CD8-positive, alpha-beta memory T cell (primary cell): ENCODE results near the gene SH2D1A. TPM values are rescaled to one million over a fixed set of nuclear protein-coding genes. Genes with fewer than 3 reads are reported as not detected.
"Not testable (repeated sequence)": the region's sequence is repeated elsewhere in the genome, so short reads cannot be mapped to it uniquely, and the experiment has no call there.

Experiments used
- CTCF ChIA-PET: fragments of 350-600 bp; sonication (Branson Sonifier 250); formaldehyde crosslinking; loops from one replicate; lab custom pipeline; 2021; ENCODE audit warnings: antibody characterized with exemption; lab: Charles Lee
- POLR2A ChIA-PET: fragments of 350-600 bp; sonication (Branson Sonifier 250); formaldehyde crosslinking; loops from one replicate; lab custom pipeline; 2021; ENCODE audit warnings: antibody characterized with exemption; lab: Charles Lee
- DNase-seq, 5 donors: peaks; one replicate each; pipeline versions ENCODE4 v3.0.0 to v3.0.0-alpha.2; 2020 to 2022; ENCODE audit warnings: mixed read lengths in 1 of 5
- H3K27ac ChIP-seq: one replicate; pipeline ENCODE4 v1.7.0; 2013; ENCODE audit warnings: low read depth, mild to moderate bottlenecking, low read length, moderate library complexity
- H3K27me3 ChIP-seq: 2 replicates; pipeline ENCODE4 v1.7.0; 2013; ENCODE audit warnings: low read length, mild to moderate bottlenecking; ENCODE audit not compliant: insufficient read depth, poor library complexity, severe bottlenecking
- H3K36me3 ChIP-seq: 2 replicates; pipeline ENCODE4 v1.7.0; 2013; ENCODE audit warnings: mild to moderate bottlenecking, low read length, moderate library complexity; ENCODE audit not compliant: insufficient read depth
- H3K4me1 ChIP-seq: 2 replicates; pipeline ENCODE4 v1.7.0; 2013; ENCODE audit warnings: mild to moderate bottlenecking, low read length, moderate library complexity; ENCODE audit not compliant: insufficient read depth
- H3K4me3 ChIP-seq: 2 replicates; pipeline ENCODE4 v1.7.0; 2013; ENCODE audit warnings: mild to moderate bottlenecking, low read length
- H3K9me3 ChIP-seq: 2 replicates; pipeline ENCODE4 v1.7.0; 2013; ENCODE audit warnings: mild to moderate bottlenecking, low read length
- H3K27ac Mint-ChIP-seq, 8 donors: one replicate each; pipeline ENCODE4 v1.8.0; 2020 to 2021; ENCODE audit warnings: mixed read lengths in 8 of 8, mild to moderate bottlenecking in 6 of 8, inconsistent platforms in 3 of 8, moderate library complexity in 3 of 8
- H3K27me3 Mint-ChIP-seq, 2 donors: one replicate each; pipeline ENCODE4 v1.8.0; 2020 to 2021; ENCODE audit warnings: mixed read lengths in 2 of 2, mild to moderate bottlenecking in 1 of 2, moderate library complexity in 1 of 2
- H3K36me3 Mint-ChIP-seq, 3 donors: one replicate each; pipeline ENCODE4 v1.8.0; 2020 to 2021; ENCODE audit warnings: mixed read lengths in 3 of 3, inconsistent platforms in 1 of 3, mild to moderate bottlenecking in 1 of 3
- H3K4me1 Mint-ChIP-seq, 3 donors: one replicate each; pipeline ENCODE4 v1.8.0; 2020 to 2021; ENCODE audit warnings: mixed read lengths in 3 of 3, inconsistent platforms in 1 of 3, mild to moderate bottlenecking in 1 of 3
- H3K4me3 Mint-ChIP-seq, 7 donors: one replicate each; pipeline ENCODE4 v1.8.0; 2020 to 2021; ENCODE audit warnings: mixed read lengths in 7 of 7, mild to moderate bottlenecking in 6 of 7, moderate library complexity in 4 of 7, inconsistent platforms in 2 of 7
- H3K9me3 Mint-ChIP-seq, 5 donors: one replicate each; pipeline ENCODE4 v1.8.0; 2020 to 2022; ENCODE audit warnings: mixed read lengths in 5 of 5, mild to moderate bottlenecking in 3 of 5, moderate library complexity in 2 of 5, inconsistent platforms in 1 of 5
- polyA plus RNA-seq: library from polyadenylated mRNA; unstranded; fragments of 300-500 nt; fragmentation: Illumina TruSeq; gene quantifications from one replicate; pipeline ENCODE4 v1.2.3, GENCODE V29; 2021
- total RNA-seq, 2 experiments: library from RNA; stranded (reverse); gene quantifications; one replicate each; pipeline ENCODE4 v1.2.3, GENCODE V29; 2021

SH2D1A gene
- total and polyA plus RNA-seq, 3 experiments from 2014 or later: 90.2 to 151 (median 94.6) TPM

- H3K27ac ChIP-seq: no peak overlapping the region
- peak; percentile 14 to 62 (median 37) for DNase-seq
- Mint-ChIP-seq H3K27ac (no peak overlapping the region), H3K4me3 (no peak overlapping the region), H3K4me1 (peaks cover 4 to 6% (median 5%) of the 10 kb centered on the region in 3 donors), H3K36me3 (peaks cover 0 to 6% (median 0%) of the 10 kb centered on the region in 3 donors), H3K9me3 (peaks cover 0 to 2% (median 0%) of the 10 kb centered on the region in 5 donors), H3K27me3 (peaks cover 0 to 1% of the 10 kb centered on the region in 2 donors)
- no peaks in the 10 kb centered on the region for H3K9me3 ChIP-seq
- no peak overlapping the region for H3K4me3 ChIP-seq
- ChIA-PET POLR2A (no interaction called here), CTCF (interaction anchor here (0.6 to 1.8 kb wide), 5 partner anchors 8 to 917 kb away, joined by 3 to 5 read pairs (median 3); no protein-coding TSS in a partner anchor)
- no peaks in the 10 kb centered on the region for H3K4me1 ChIP-seq
- no peaks in the 10 kb centered on the region for H3K36me3 ChIP-seq
- H3K27me3 ChIP-seq: no peaks in the 10 kb centered on the region
These were observed 60.1 kb downstream of the SH2D1A start for GRCh38 chrX:124406294-124407014.

- H3K9me3 Mint-ChIP-seq: peaks cover 0 to 2% (median 0%) of the 10 kb centered on the region in 5 donors
- H3K27me3 Mint-ChIP-seq: peaks cover 0 to 4% of the 10 kb centered on the region in 2 donors
- Histone ChIP-seq H3K9me3 (no peaks in the 10 kb centered on the region), H3K27me3 (no peaks in the 10 kb centered on the region), H3K4me1 (no peaks in the 10 kb centered on the region), H3K36me3 (no peaks in the 10 kb centered on the region), H3K4me3 (no peak overlapping the region), H3K27ac (no peak overlapping the region)
- peaks cover 0 to 10% (median 0%) of the 10 kb centered on the region in 3 donors for H3K36me3 Mint-ChIP-seq
- ChIA-PET POLR2A (no interaction called here), CTCF (interaction anchor here (0.6 to 1.5 kb wide), 3 partner anchors 11 to 916 kb away, joined by 3 to 5 read pairs (median 3); no protein-coding TSS in a partner anchor)
- H3K4me1 Mint-ChIP-seq: peaks cover 4 to 6% (median 5%) of the 10 kb centered on the region in 3 donors
- no peak overlapping the region for H3K4me3 Mint-ChIP-seq
- H3K27ac Mint-ChIP-seq: no peak overlapping the region
- DNase-seq: no peak
These were observed 60.9 kb downstream of the SH2D1A start for GRCh38 chrX:124407226-124407625.

GRCh38 chrX:124408380-124408779 lies 62.0 kb downstream of the SH2D1A start:
- peaks cover 0 to 15% (median 2%) of the 10 kb centered on the region in 3 donors for H3K36me3 Mint-ChIP-seq
- H3K27ac Mint-ChIP-seq, H3K27me3 Mint-ChIP-seq, H3K9me3 Mint-ChIP-seq, POLR2A ChIA-PET, H3K9me3 ChIP-seq, H3K4me1 ChIP-seq, H3K4me3 Mint-ChIP-seq, H3K36me3 ChIP-seq, DNase-seq, H3K4me3 ChIP-seq, CTCF ChIA-PET, H3K4me1 Mint-ChIP-seq, H3K27ac ChIP-seq, H3K27me3 ChIP-seq: not testable (repeated sequence)

- H3K36me3 ChIP-seq: no peaks in the 10 kb centered on the region
- H3K9me3 ChIP-seq: no peaks in the 10 kb centered on the region
- Mint-ChIP-seq H3K27me3 (peaks cover 0 to 3% of the 10 kb centered on the region in 2 donors), H3K4me3 (no peak overlapping the region), H3K4me1 (no peaks in the 10 kb centered on the region), H3K9me3 (peaks cover 0 to 2% (median 0%) of the 10 kb centered on the region in 5 donors), H3K36me3 (peaks cover 0 to 17% (median 3%) of the 10 kb centered on the region in 3 donors), H3K27ac (no peak overlapping the region)
- no peak overlapping the region for H3K4me3 ChIP-seq
- no peak overlapping the region for H3K27ac ChIP-seq
- H3K4me1 ChIP-seq: no peaks in the 10 kb centered on the region
- DNase-seq: no peak
- CTCF ChIA-PET: no interaction called here
- POLR2A ChIA-PET: no interaction called here
- no peaks in the 10 kb centered on the region for H3K27me3 ChIP-seq
These were observed 66.9 kb downstream of the SH2D1A start for GRCh38 chrX:124413244-124413643.

GRCh38 chrX:124414281-124414680 lies 67.9 kb downstream of the SH2D1A start:
- no peak overlapping the region for H3K27ac Mint-ChIP-seq
- H3K4me3 Mint-ChIP-seq: no peak overlapping the region
- Histone ChIP-seq H3K27me3 (no peaks in the 10 kb centered on the region), H3K4me3 (no peak overlapping the region), H3K36me3 (no peaks in the 10 kb centered on the region), H3K27ac (no peak overlapping the region), H3K4me1 (no peaks in the 10 kb centered on the region), H3K9me3 (no peaks in the 10 kb centered on the region)
- ChIA-PET POLR2A (no interaction called here), CTCF (interaction anchor here (1.0 kb wide), 1 partner anchor 9 kb away, joined by 3 read pairs; no protein-coding TSS in a partner anchor)
- peaks cover 0 to 21% (median 3%) of the 10 kb centered on the region in 3 donors for H3K36me3 Mint-ChIP-seq
- H3K9me3 Mint-ChIP-seq: peaks cover 0 to 2% (median 0%) of the 10 kb centered on the region in 5 donors
- no peaks in the 10 kb centered on the region for H3K4me1 Mint-ChIP-seq
- no peak for DNase-seq
- peaks cover 0 to 3% of the 10 kb centered on the region in 2 donors for H3K27me3 Mint-ChIP-seq

GRCh38 chrX:124415115-124415800 lies 68.9 kb downstream of the SH2D1A start:
- ChIA-PET POLR2A (no interaction called here), CTCF (interaction anchor here (1.0 kb wide), 1 partner anchor 10 kb away, joined by 3 read pairs; no protein-coding TSS in a partner anchor)
- Mint-ChIP-seq H3K27me3 (peaks cover 0 to 3% of the 10 kb centered on the region in 2 donors), H3K4me3 (no peak overlapping the region), H3K27ac (no peak overlapping the region), H3K9me3 (peaks cover 0 to 2% (median 0%) of the 10 kb centered on the region in 5 donors), H3K36me3 (peaks cover 0 to 28% (median 3%) of the 10 kb centered on the region in 3 donors), H3K4me1 (no peaks in the 10 kb centered on the region)
- H3K9me3 ChIP-seq: no peaks in the 10 kb centered on the region
- no peaks in the 10 kb centered on the region for H3K36me3 ChIP-seq
- H3K4me1 ChIP-seq: no peaks in the 10 kb centered on the region
- no peak overlapping the region for H3K27ac ChIP-seq
- no peaks in the 10 kb centered on the region for H3K27me3 ChIP-seq
- H3K4me3 ChIP-seq: no peak overlapping the region
- no peak for DNase-seq

GRCh38 chrX:124421898-124422655 lies 75.7 kb downstream of the SH2D1A start:
- CTCF ChIA-PET: no interaction called here

More at GRCh38 chrX:124421898-124422655, 75.7 kb downstream of the SH2D1A start:
- no peaks in the 10 kb centered on the region for H3K27me3 ChIP-seq
- peaks cover 0 to 2% (median 0%) of the 10 kb centered on the region in 5 donors for H3K9me3 Mint-ChIP-seq
- no peaks in the 10 kb centered on the region for H3K9me3 ChIP-seq
- H3K4me3 Mint-ChIP-seq: no peak overlapping the region
- H3K4me3 ChIP-seq: no peak overlapping the region
- no peaks in the 10 kb centered on the region for H3K4me1 Mint-ChIP-seq
- no peak overlapping the region for H3K27ac ChIP-seq
- POLR2A ChIA-PET: no interaction called here
- no peaks in the 10 kb centered on the region for H3K36me3 ChIP-seq
- no peaks in the 10 kb centered on the region for H3K4me1 ChIP-seq
- peaks cover 4 to 34% (median 5%) of the 10 kb centered on the region in 3 donors for H3K36me3 Mint-ChIP-seq
- no peak overlapping the region for H3K27ac Mint-ChIP-seq
- DNase-seq: no peak
- no peaks in the 10 kb centered on the region for H3K27me3 Mint-ChIP-seq
